ENCODE results near the gene TPCN1.

TPCN1 gene

DNA sequence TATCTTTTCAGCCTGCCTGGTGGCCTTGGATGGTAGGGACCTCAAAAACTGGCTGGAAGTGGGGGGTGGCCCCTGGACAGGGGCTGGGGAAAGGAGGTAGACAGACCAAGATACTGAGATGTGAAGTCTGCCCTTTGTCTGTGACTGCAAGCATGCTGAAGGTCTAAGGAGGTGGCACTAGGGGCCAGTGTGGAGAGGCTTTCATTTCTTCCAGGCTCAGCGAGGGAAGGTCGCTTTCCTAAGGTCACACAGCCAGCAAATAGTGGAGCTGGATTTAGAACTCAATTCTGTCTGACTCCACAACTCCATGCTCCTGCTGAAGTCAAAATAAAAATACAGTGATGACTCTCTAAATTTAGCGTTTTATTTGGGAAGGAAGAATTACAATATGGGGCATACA, 125.8 kb downstream of the TPCN1 start:
- no peak for DNase-seq

DNA sequence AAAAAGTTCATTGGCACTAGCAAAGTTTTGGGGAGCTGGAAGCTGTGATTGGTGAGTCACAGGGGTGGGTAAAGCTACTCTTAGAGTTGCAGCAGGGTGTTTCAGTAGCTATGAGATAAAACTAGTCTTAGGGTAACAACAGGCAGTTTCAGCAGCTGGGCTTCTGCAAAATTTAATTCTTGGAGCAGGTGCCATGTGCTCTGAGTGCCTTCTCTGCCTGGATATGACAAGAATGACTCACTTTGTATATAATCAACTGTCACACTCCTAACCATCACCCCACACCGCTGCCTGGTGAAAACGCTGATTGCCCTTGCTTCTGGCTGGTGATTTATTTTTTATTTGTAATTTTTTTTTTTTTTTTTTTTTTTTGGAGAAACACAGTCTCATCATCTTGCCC, 126.6 kb downstream of the TPCN1 start:
- no peak for DNase-seq

All from CD4-positive, alpha-beta T cell treated with Interleukin-1 beta for 1 hour (primary cell).